HepG2 (cell line): ENCODE results near the gene STX8. TPM values are rescaled to one million over a fixed set of nuclear protein-coding genes. Genes with fewer than 3 reads are reported as not detected.

ENCODE experiments used
- ARHGAP35 ChIP-seq: sonication (generic); formaldehyde crosslinking; IDR thresholded peaks from 2 replicates; pipeline ENCODE4 v1.9.0; 2022; ENCODE audit warnings: mild to moderate bottlenecking, inconsistent platforms, moderate library complexity, missing genetic modification reagents, borderline replicate concordance
- CTCF ChIP-seq: sonication (generic); formaldehyde crosslinking; IDR thresholded peaks from 2 replicates; pipeline ENCODE4 v1.5.0; 2020; ENCODE audit warnings: mild to moderate bottlenecking, missing genetic modification reagents, moderate library complexity
- E2F5 ChIP-seq: sonication (generic); formaldehyde crosslinking; conservative IDR thresholded peaks from 2 replicates; pipeline ENCODE4 v1.4.0; 2020; ENCODE audit warnings: missing genetic modification reagents
- FOSL2 ChIP-seq: sonication (generic); formaldehyde crosslinking; IDR thresholded peaks from 2 replicates; pipeline ENCODE4 v1.4.0; 2020; ENCODE audit warnings: missing genetic modification reagents
- KAT8 ChIP-seq: IDR thresholded peaks from 2 replicates; pipeline ENCODE4 v1.6.1; 2016; ENCODE audit warnings: missing genetic modification reagents, missing compliant biosample characterization
- PHB2 ChIP-seq: fragments of 450-650 bp; IDR thresholded peaks from 2 replicates; pipeline ENCODE4 v1.6.1; 2018; ENCODE audit not compliant: partially characterized antibody
- RXRA ChIP-seq: sonication (generic); formaldehyde crosslinking; IDR thresholded peaks from 2 replicates; pipeline ENCODE4 v1.5.1; 2020; ENCODE audit warnings: missing genetic modification reagents
- SOX5 ChIP-seq: IDR thresholded peaks from 2 replicates; pipeline ENCODE4 v1.6.1; 2016; ENCODE audit warnings: borderline replicate concordance
- ZBTB20 ChIP-seq: sonication (generic); formaldehyde crosslinking; IDR thresholded peaks from 2 replicates; pipeline ENCODE4 v1.8.1; 2023; ENCODE audit warnings: missing genetic modification reagents, low read depth, mild to moderate bottlenecking, borderline replicate concordance
- ZBTB25 ChIP-seq: IDR thresholded peaks from 2 replicates; pipeline ENCODE4 v1.6.1; 2018; ENCODE audit warnings: missing genetic modification reagents
- ZFP36L1 ChIP-seq: sonication (generic); formaldehyde crosslinking; IDR thresholded peaks from 2 replicates; pipeline ENCODE4 v1.8.0; 2022; ENCODE audit warnings: mild to moderate bottlenecking, missing genetic modification reagents, moderate library complexity
- ZNF24 ChIP-seq: fragments of 450-650 bp; IDR thresholded peaks from 2 replicates; pipeline ENCODE4 v1.6.1; 2017; ENCODE audit warnings: antibody characterized with exemption, mild to moderate bottlenecking
- ZNF251 ChIP-seq: sonication (generic); formaldehyde crosslinking; IDR thresholded peaks from 2 replicates; pipeline ENCODE4 v1.9.0; 2021; ENCODE audit warnings: mild to moderate bottlenecking, missing genetic modification reagents
- ZNF3 ChIP-seq: IDR thresholded peaks from 2 replicates; pipeline ENCODE4 v1.7.0; 2017; ENCODE audit warnings: inconsistent platforms
- ZNF503 ChIP-seq: sonication (generic); formaldehyde crosslinking; IDR thresholded peaks from 2 replicates; pipeline ENCODE4 v1.4.0; 2020; ENCODE audit warnings: missing genetic modification reagents
- ZNF619 ChIP-seq: sonication (generic); formaldehyde crosslinking; IDR thresholded peaks from 2 replicates; pipeline ENCODE4 v1.4.0; 2020; ENCODE audit warnings: mild to moderate bottlenecking, missing genetic modification reagents
- ZNF839 ChIP-seq: sonication (generic); formaldehyde crosslinking; IDR thresholded peaks from 2 replicates; pipeline ENCODE4 v1.4.0; 2020; ENCODE audit warnings: missing genetic modification reagents, mild to moderate bottlenecking, borderline replicate concordance
- polyA plus RNA-seq, 8 experiments: library from polyadenylated mRNA; depleted of rRNA in 3 of 8; stranded (reverse) in 7 of 8; unstranded in 1 of 8; fragments of >200 nt; fragmentation: Illumina TruSeq in 4 of 8; extraction: Trizol in 4 of 8; gene quantifications; 2 replicates each; pipeline versions ENCODE4 v1.2.1 to v1.2.3, GENCODE V29; 2011 to 2016; ENCODE audit warnings: low read depth in 4 of 8, missing spikeins in 1 of 8, mixed read lengths in 1 of 8; ENCODE audit not compliant: insufficient read depth in 1 of 8
- total RNA-seq, 5 experiments: library from RNA; depleted of rRNA; stranded (reverse); fragments of >200 nt; fragmentation: Illumina TruSeq; extraction: Trizol; gene quantifications; 2 replicates each; pipeline ENCODE4 v1.2.3, GENCODE V29; 2016; ENCODE audit warnings: low read depth in 1 of 5
- TF ChIP-seq, protein P1 (sequence below): IDR thresholded peaks from 2 replicates; pipeline ENCODE4 v1.6.1; 2018; ENCODE audit warnings: missing genetic modification reagents, mild to moderate bottlenecking, missing compliant biosample characterization
- TF ChIP-seq, protein P2 (sequence below): IDR thresholded peaks from 2 replicates; pipeline ENCODE4 v1.6.1; 2012; ENCODE audit warnings: low read length, improper control_type of control experiment

STX8 gene
- total and polyA plus RNA-seq, 2 of the 13 experiments (the other 11 are each of a cell fraction or from before 2014, with no cell fraction given) = 36.4 to 53.6 TPM

- TF ChIP-seq CTCF (CRISPR knock-in tag) (peak; percentile 43), RXRA (CRISPR knock-in tag) (peak; percentile 57; the same call in 1 of the 2 replicates), PHB2 (no peak), ZFP36L1 (CRISPR knock-in tag) (no peak), ARHGAP35 (CRISPR knock-in tag) (no peak; the same call in 1 of the 2 replicates), ZNF251 (CRISPR knock-in tag) (no peak), ZNF619 (peak; percentile 59; the same call in 1 of the 2 replicates), SOX5 (CRISPR knock-in tag) (peak; percentile 34; the same call in 1 of the 2 replicates), ZBTB20 (CRISPR knock-in tag) (no peak), ZNF3 (CRISPR knock-in tag) (peak; percentile 89), FOSL2 (CRISPR knock-in tag) (peak; percentile 36; the same call in 1 of the 2 replicates), KAT8 (peak; percentile 97), ZNF839 (peak; percentile 58; the same call in 1 of the 2 replicates), ZNF24 (no peak), ZNF503 (CRISPR knock-in tag) (0 out of 2 replicates have a peak, but pooled peaks have one; percentile 50), E2F5 (no peak; the same call in 1 of the 2 replicates), ZBTB25 (CRISPR knock-in tag) (peak; percentile 88)
- TF ChIP-seq, protein P1, sequence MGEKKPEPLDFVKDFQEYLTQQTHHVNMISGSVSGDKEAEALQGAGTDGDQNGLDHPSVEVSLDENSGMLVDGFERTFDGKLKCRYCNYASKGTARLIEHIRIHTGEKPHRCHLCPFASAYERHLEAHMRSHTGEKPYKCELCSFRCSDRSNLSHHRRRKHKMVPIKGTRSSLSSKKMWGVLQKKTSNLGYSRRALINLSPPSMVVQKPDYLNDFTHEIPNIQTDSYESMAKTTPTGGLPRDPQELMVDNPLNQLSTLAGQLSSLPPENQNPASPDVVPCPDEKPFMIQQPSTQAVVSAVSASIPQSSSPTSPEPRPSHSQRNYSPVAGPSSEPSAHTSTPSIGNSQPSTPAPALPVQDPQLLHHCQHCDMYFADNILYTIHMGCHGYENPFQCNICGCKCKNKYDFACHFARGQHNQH (CRISPR knock-in tag) = peak; percentile 54
- TF ChIP-seq, protein P2, sequence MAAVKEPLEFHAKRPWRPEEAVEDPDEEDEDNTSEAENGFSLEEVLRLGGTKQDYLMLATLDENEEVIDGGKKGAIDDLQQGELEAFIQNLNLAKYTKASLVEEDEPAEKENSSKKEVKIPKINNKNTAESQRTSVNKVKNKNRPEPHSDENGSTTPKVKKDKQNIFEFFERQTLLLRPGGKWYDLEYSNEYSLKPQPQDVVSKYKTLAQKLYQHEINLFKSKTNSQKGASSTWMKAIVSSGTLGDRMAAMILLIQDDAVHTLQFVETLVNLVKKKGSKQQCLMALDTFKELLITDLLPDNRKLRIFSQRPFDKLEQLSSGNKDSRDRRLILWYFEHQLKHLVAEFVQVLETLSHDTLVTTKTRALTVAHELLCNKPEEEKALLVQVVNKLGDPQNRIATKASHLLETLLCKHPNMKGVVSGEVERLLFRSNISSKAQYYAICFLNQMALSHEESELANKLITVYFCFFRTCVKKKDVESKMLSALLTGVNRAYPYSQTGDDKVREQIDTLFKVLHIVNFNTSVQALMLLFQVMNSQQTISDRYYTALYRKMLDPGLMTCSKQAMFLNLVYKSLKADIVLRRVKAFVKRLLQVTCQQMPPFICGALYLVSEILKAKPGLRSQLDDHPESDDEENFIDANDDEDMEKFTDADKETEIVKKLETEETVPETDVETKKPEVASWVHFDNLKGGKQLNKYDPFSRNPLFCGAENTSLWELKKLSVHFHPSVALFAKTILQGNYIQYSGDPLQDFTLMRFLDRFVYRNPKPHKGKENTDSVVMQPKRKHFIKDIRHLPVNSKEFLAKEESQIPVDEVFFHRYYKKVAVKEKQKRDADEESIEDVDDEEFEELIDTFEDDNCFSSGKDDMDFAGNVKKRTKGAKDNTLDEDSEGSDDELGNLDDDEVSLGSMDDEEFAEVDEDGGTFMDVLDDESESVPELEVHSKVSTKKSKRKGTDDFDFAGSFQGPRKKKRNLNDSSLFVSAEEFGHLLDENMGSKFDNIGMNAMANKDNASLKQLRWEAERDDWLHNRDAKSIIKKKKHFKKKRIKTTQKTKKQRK = no peak
Measured at GRCh38 chr17:9575381-9576101, at the start of gene STX8 (continued).
